ENCODE measurements around the gene NOTCH3.

Gene NOTCH3

GRCh38 chr19:15200553-15201364 is at the start of gene NOTCH3:
Gene NOTCH3, minus strand, starts transcription at chr19:15200995. Its CDS starts 90 bp downstream, at chr19:15200905.
- no peak for DNase-seq

GRCh38 chr19:15250640-15250993 is 49.8 kb upstream of the NOTCH3 start:
- DNase-seq, result no peak

- no peak for DNase-seq
Measured at GRCh38 chr19:15249972-15250639, 49.3 kb upstream of the NOTCH3 start.

GRCh38 chr19:15249528-15249874 is 48.7 kb upstream of the NOTCH3 start:
- no peak for DNase-seq

- DNase-seq, result no peak
Measured at GRCh38 chr19:15248648-15249527, 48.1 kb upstream of the NOTCH3 start.

GRCh38 chr19:15248106-15248505 is 47.3 kb upstream of the NOTCH3 start:
- no peak for DNase-seq

- DNase-seq, result no peak
Measured at GRCh38 chr19:15247107-15248014, 46.6 kb upstream of the NOTCH3 start.

- DNase-seq, result no peak
Measured at GRCh38 chr19:15246198-15246481, 45.3 kb upstream of the NOTCH3 start.

GRCh38 chr19:15245370-15246197 is 44.8 kb upstream of the NOTCH3 start:
- DNase-seq, result no peak

- DNase-seq, result no peak
Measured at GRCh38 chr19:15244808-15245207, 44.0 kb upstream of the NOTCH3 start.

GRCh38 chr19:15244106-15244803 is 43.5 kb upstream of the NOTCH3 start:
- DNase-seq, result no peak

- no peak for DNase-seq
Measured at GRCh38 chr19:15243236-15243957, 42.6 kb upstream of the NOTCH3 start.

GRCh38 chr19:15241259-15241910 is 40.6 kb upstream of the NOTCH3 start:
- DNase-seq, result no peak

- DNase-seq, result no peak
Measured at GRCh38 chr19:15240515-15240914, 39.7 kb upstream of the NOTCH3 start.

- no peak for DNase-seq
Measured at GRCh38 chr19:15239337-15239949, 38.6 kb upstream of the NOTCH3 start.

GRCh38 chr19:15238639-15239155 is 37.9 kb upstream of the NOTCH3 start:
- no peak for DNase-seq

GRCh38 chr19:15237759-15238638 is 37.2 kb upstream of the NOTCH3 start:
- DNase-seq, result no peak

GRCh38 chr19:15236886-15237285 is 36.1 kb upstream of the NOTCH3 start:
- DNase-seq, result no peak
